ENCODE results near the gene PRRC2A. TPM values are rescaled to one million over a fixed set of nuclear protein-coding genes. Genes with fewer than 3 reads are reported as not detected.

Gene PRRC2A
- total and polyA plus RNA-seq, 4 donors: 73.7 to 157 (median 103) TPM

GRCh38 chr6:31573239-31574105 lies 47.0 kb upstream of the PRRC2A start:
- Histone ChIP-seq H3K27me3 (ENCODE audit: control insufficient read depth in 3 of 3, insufficient read depth in 3 of 3, low read length in 2 of 3) (peaks cover 0 to 9% (median 0%) of the 10 kb centered on the region in 3 donors), H3K9ac (ENCODE audit: insufficient read depth in 1 of 2, low read length in 2 of 2) (no peak overlapping the region), H3K4me3 (no peak overlapping the region), H3K36me3 (ENCODE audit: control insufficient read depth in 4 of 4, insufficient read depth in 4 of 4, low read length in 4 of 4) (no peaks in the 10 kb centered on the region), H3K9me3 (ENCODE audit: control insufficient read depth in 4 of 4, insufficient read depth in 3 of 4, low read length in 3 of 4) (no peaks in the 10 kb centered on the region), H3K4me1 (ENCODE audit: control insufficient read depth in 5 of 5, insufficient read depth in 5 of 5, low read length in 5 of 5) (no peaks in the 10 kb centered on the region), H3K27ac (ENCODE audit: low read depth in 1 of 2, low read length in 1 of 2) (no peak overlapping the region)
- no peak for ATAC-seq (ENCODE audit: insufficient read depth, low FRiP score)
- DNase-seq: no peak
- no peak for TF ChIP-seq CTCF (IDR thresholded peaks at IDR 0.05; ENCODE audit: control extremely low read depth, extremely low read depth)
- 93 to 94% methylated on average over 9 of the region's 9 CpGs for WGBS, 2 donors

GRCh38 chr6:31574106-31575061 lies 46.1 kb upstream of the PRRC2A start:
- no peaks in the 10 kb centered on the region for H3K36me3 ChIP-seq (ENCODE audit: control insufficient read depth in 4 of 4, insufficient read depth in 4 of 4, low read length in 4 of 4)
- ATAC-seq (ENCODE audit: insufficient read depth, low FRiP score): no peak
- no peaks in the 10 kb centered on the region for H3K4me1 ChIP-seq (ENCODE audit: control insufficient read depth in 5 of 5, insufficient read depth in 5 of 5, low read length in 5 of 5)
- H3K9ac ChIP-seq (ENCODE audit: insufficient read depth in 1 of 2, low read length in 2 of 2): no peak overlapping the region
- H3K9me3 ChIP-seq (ENCODE audit: control insufficient read depth in 4 of 4, insufficient read depth in 3 of 4, low read length in 3 of 4): no peaks in the 10 kb centered on the region
- WGBS, 2 donors: 84 to 89% methylated on average over 14 of the region's 14 CpGs
- DNase-seq: no peak
- no peak overlapping the region for H3K4me3 ChIP-seq
- no peak overlapping the region for H3K27ac ChIP-seq (ENCODE audit: low read depth in 1 of 2, low read length in 1 of 2)
- peaks cover 0 to 4% (median 0%) of the 10 kb centered on the region in 3 donors for H3K27me3 ChIP-seq (ENCODE audit: control insufficient read depth in 3 of 3, insufficient read depth in 3 of 3, low read length in 2 of 3)
- no peak for TF ChIP-seq CTCF (IDR thresholded peaks at IDR 0.05; ENCODE audit: control extremely low read depth, extremely low read depth)

- H3K27me3 ChIP-seq (ENCODE audit: control insufficient read depth in 3 of 3, insufficient read depth in 3 of 3, low read length in 2 of 3): peaks cover 0 to 4% (median 0%) of the 10 kb centered on the region in 3 donors
- H3K4me3 ChIP-seq: no peak within 1 kb of the TSS
- no peak for DNase-seq
- peak; percentile 48 for ATAC-seq (ENCODE audit: insufficient read depth, low FRiP score)
- H3K36me3 ChIP-seq (ENCODE audit: control insufficient read depth in 4 of 4, insufficient read depth in 4 of 4, low read length in 4 of 4): no peaks in the 10 kb centered on the region
- H3K9ac ChIP-seq (ENCODE audit: insufficient read depth in 1 of 2, low read length in 2 of 2): no peak within 1 kb of the TSS
- WGBS, 2 donors: 33 to 50% methylated on average over 18 to 19 of the region's 19 CpGs
- no peaks in the 10 kb centered on the region for H3K9me3 ChIP-seq (ENCODE audit: control insufficient read depth in 4 of 4, insufficient read depth in 3 of 4, low read length in 3 of 4)
- no peak for TF ChIP-seq CTCF (IDR thresholded peaks at IDR 0.05; ENCODE audit: control extremely low read depth, extremely low read depth)
- no peaks in the 10 kb centered on the region for H3K4me1 ChIP-seq (ENCODE audit: control insufficient read depth in 5 of 5, insufficient read depth in 5 of 5, low read length in 5 of 5)
- no peak within 1 kb of the TSS for H3K27ac ChIP-seq (ENCODE audit: low read depth in 1 of 2, low read length in 1 of 2)
These were observed 45.1 kb upstream of the PRRC2A start, which contains the start of gene TNF for GRCh38 chr6:31575335-31575901. TSS of gene TNF (plus strand) at chr6:31575565. CDS start at chr6:31575742, 177 bp downstream.
